Measurements from ENCODE around the gene COL4A3. TPM values are rescaled to one million over a fixed set of nuclear protein-coding genes. Genes with fewer than 3 reads are reported as not detected.

Gene COL4A3
- total RNA-seq, 2 donors from 2014 or later: 2.7 to 8.0 TPM

DNA sequence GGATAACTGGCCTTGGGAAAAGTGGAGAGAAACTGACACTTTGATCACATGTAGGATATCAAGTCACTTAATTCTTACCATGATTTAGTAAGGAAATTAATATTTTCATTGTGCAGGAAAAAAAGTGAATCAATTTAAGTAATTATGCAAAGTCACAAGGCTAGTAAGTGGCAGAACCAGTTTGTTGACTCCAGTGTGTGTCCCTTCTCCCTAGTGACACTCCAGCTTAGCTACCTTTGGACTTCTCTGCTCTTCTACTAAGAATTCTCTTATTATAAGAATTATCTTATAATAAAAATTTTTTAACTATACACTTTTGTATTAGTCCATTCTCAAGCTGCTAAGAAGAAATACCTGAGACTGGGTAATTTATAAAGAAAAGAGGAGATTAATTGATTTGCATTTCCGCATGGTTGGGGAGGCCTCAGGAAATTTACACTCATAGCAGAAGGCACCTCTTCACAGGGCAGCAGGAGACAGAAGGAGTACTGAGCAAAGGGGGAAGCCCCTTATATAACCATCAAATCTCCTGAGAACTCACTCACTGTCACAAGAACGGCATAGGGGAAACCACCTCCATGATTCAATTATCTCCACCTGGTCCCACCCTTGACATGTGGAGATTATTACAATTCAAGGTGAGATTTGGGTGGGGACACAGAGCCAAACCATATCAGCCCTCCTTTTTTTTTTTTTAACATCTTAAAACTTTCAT, 14.0 kb upstream of the COL4A3 start:
- peaks cover 0 to 5% of the 10 kb centered on the region in 2 donors for H3K9me3 ChIP-seq
- H3K27ac ChIP-seq: no peak overlapping the region
- peaks cover 0 to 13% of the 10 kb centered on the region in 2 donors for H3K4me1 ChIP-seq
- H3K27me3 ChIP-seq: no peaks in the 10 kb centered on the region
- H3K36me3 ChIP-seq: no peaks in the 10 kb centered on the region
- TF ChIP-seq, protein P1, sequence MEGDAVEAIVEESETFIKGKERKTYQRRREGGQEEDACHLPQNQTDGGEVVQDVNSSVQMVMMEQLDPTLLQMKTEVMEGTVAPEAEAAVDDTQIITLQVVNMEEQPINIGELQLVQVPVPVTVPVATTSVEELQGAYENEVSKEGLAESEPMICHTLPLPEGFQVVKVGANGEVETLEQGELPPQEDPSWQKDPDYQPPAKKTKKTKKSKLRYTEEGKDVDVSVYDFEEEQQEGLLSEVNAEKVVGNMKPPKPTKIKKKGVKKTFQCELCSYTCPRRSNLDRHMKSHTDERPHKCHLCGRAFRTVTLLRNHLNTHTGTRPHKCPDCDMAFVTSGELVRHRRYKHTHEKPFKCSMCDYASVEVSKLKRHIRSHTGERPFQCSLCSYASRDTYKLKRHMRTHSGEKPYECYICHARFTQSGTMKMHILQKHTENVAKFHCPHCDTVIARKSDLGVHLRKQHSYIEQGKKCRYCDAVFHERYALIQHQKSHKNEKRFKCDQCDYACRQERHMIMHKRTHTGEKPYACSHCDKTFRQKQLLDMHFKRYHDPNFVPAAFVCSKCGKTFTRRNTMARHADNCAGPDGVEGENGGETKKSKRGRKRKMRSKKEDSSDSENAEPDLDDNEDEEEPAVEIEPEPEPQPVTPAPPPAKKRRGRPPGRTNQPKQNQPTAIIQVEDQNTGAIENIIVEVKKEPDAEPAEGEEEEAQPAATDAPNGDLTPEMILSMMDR (IDR thresholded peaks at IDR 0.05): no peak
- no peak for DNase-seq (ENCODE audit: low spot score)
- no peak overlapping the region for H3K4me3 ChIP-seq

DNA sequence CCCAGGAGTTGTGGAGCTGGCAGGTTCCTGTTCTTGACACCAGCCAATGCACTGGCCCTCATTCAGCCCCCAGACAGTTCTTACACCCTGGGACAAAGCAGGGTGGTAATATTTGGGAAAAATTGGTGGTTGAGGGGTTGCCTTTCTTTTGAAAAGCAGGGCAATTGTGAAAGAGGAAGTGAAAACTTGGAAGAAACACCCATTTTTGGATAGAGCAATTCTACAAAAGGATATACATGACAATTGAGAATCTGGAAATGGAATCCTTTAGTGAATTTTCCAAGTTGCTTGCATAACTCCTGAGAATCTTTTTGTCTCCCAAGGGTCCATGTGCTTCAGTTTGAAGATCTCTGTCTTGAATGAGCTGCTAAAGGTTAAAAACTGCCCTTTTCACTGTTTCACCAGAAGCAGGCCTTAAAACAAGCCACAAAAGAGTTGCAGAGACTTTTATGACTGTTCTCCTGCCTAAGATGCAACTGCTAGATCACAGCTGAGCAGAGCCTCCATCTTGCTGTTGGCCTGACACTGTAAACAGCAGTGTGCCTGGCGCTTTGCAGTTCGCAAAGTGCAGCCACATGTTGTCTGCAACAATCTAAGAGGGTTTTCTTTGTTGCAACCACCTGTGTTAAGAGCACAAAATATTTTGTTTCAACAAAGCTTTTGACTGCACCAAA, 12.2 kb upstream of the COL4A3 start:
- Histone ChIP-seq H3K27me3 (no peaks in the 10 kb centered on the region), H3K4me3 (no peak overlapping the region), H3K4me1 (peaks cover 0 to 13% of the 10 kb centered on the region in 2 donors), H3K36me3 (no peaks in the 10 kb centered on the region), H3K27ac (peak overlapping the region; percentile 56 to 68), H3K9me3 (peaks cover 0 to 5% of the 10 kb centered on the region in 2 donors)
- no peak for DNase-seq (ENCODE audit: low spot score)
- TF ChIP-seq, protein P1 (IDR thresholded peaks at IDR 0.05): no peak

DNA sequence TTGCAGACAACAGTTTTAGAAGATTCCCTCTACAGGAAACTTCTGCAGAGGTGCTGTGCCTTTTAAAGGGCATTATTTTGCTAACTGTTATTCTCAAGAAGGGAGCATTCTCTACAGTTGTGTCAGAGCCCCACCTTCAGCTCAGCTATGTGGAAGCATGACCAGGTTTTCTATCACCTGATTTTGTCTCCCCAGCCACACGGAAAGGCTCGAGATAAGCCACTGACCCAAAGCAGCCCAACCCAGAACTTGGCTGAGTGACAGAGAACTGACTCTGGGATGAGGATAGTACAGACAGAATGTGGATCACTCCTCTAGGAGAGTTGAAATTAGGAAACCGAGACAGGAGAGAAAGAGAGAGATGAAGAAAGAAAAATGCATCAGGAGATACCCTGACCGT, 11.1 kb upstream of the COL4A3 start:
- Histone ChIP-seq H3K9me3 (peaks cover 0 to 1% of the 10 kb centered on the region in 2 donors), H3K4me1 (peaks cover 0 to 13% of the 10 kb centered on the region in 2 donors), H3K27ac (peak overlapping the region; percentile 56 to 68), H3K27me3 (no peaks in the 10 kb centered on the region), H3K36me3 (no peaks in the 10 kb centered on the region), H3K4me3 (no peak overlapping the region)
- TF ChIP-seq, protein P1 (IDR thresholded peaks at IDR 0.05): no peak
- no peak for DNase-seq (ENCODE audit: low spot score)

DNA sequence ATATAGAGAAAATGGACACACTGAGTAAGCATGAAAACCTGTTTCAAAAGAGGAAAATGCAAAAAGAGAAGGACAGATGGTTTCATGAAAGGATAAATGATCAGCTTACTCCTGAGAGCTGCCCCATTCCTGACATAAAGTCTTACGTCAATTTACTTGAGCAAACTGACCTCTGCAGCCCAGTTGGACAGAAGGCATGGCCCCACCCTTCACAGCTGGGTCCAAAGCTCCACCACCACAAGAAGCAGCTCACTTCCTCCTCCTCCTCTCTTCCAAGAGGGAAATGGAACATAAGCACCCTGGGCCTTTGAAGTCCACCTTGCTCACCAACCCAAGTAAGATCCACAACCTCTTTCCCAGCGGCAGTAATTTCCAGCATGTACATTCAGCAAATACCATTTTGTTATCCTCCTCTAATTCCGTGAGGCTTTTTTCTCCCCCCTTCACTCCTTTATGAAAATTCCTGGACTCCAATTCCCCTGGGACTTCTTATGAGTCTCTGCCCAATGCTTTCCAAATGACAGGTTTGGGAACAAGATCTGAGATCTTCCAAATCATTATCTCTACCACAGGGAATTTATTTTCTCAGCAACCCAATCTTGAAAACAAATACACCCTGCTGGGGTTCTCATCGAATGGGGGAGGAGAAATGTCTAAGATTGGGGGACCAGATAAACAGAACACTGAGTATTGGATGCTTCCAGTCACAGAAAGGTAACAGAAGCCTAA, 10.5 kb upstream of the COL4A3 start:
- Histone ChIP-seq H3K27me3 (no peaks in the 10 kb centered on the region), H3K4me1 (peaks cover 0 to 13% of the 10 kb centered on the region in 2 donors), H3K36me3 (no peaks in the 10 kb centered on the region), H3K4me3 (no peak overlapping the region), H3K9me3 (no peaks in the 10 kb centered on the region), H3K27ac (peak overlapping the region; percentile 56 to 68)
- TF ChIP-seq, protein P1 (IDR thresholded peaks at IDR 0.05): no peak
- peak; percentile 74 for DNase-seq (ENCODE audit: low spot score)

- Histone ChIP-seq H3K4me1 (peaks cover 0 to 13% of the 10 kb centered on the region in 2 donors), H3K27me3 (no peaks in the 10 kb centered on the region), H3K9me3 (no peaks in the 10 kb centered on the region), H3K4me3 (no peak overlapping the region), H3K27ac (peak overlapping the region; percentile 56 to 68), H3K36me3 (no peaks in the 10 kb centered on the region)
- DNase-seq (ENCODE audit: low spot score): no peak
- TF ChIP-seq, protein P1 (IDR thresholded peaks at IDR 0.05): no peak
Measured at GRCh38 chr2:227154986-227155774, 9.2 kb upstream of the COL4A3 start.
